ENCODE results near the gene PDPN. TPM values are rescaled to one million over a fixed set of nuclear protein-coding genes. Genes with fewer than 3 reads are reported as not detected.
A peak's percentile ranks its signal among the peaks of the same experiment; 100 is the strongest.

The PDPN gene
- total and polyA plus RNA-seq, 11 donors = 4.4 to 162 (median 21.1) TPM

GRCh38 chr1:13607002-13607401 is 23.4 kb downstream of the PDPN start:
- H3K4me1 ChIP-seq = no peaks in the 10 kb centered on the region
- H3K4me3 ChIP-seq = no peak overlapping the region
- H3K27me3 ChIP-seq = no peaks in the 10 kb centered on the region
- 88 to 93% (median 91%) methylated on average over 8 of the region's 8 CpGs for WGBS, 4 donors
- ATAC-seq (no peak), DNase-seq (no peak)
- peaks cover 0 to 9% (median 0%) of the 10 kb centered on the region in 9 donors for H3K36me3 ChIP-seq
- no peaks in the 10 kb centered on the region for H3K9me3 ChIP-seq
- TF ChIP-seq POLR2A (IDR thresholded peaks at IDR 0.05) (no peak), CTCF (IDR thresholded peaks at IDR 0.05) (no peak)
- H3K27ac ChIP-seq = no peak overlapping the region
- intact Hi-C loops (cut with DNase I) = loop anchor here in 1 of 10 donors (10.0 kb wide), 1 partner anchor 122 kb away; no protein-coding TSS in a partner anchor

GRCh38 chr1:13616234-13616633 is 32.6 kb downstream of the PDPN start:
- Histone ChIP-seq H3K27ac (peak overlapping the region in 1 of 12 donors; percentile 32), H3K9me3 (no peaks in the 10 kb centered on the region), H3K4me3 (no peak overlapping the region), H3K36me3 (peaks cover 0 to 30% (median 0%) of the 10 kb centered on the region in 9 donors), H3K4me1 (peaks cover 0 to 8% (median 0%) of the 10 kb centered on the region in 12 donors), H3K27me3 (no peaks in the 10 kb centered on the region)
- ATAC-seq = no peak
- TF ChIP-seq CTCF (IDR thresholded peaks at IDR 0.05) (no peak), POLR2A (IDR thresholded peaks at IDR 0.05) (no peak)
- 77 to 84% (median 78%) methylated on average over 5 of the region's 5 CpGs for whole genome bisulfite sequencing, 4 donors
- DNase-seq = no peak
- intact Hi-C loops (cut with DNase I) = no loop called here

GRCh38 chr1:13617108-13617507 is 33.5 kb downstream of the PDPN start:
- Histone ChIP-seq H3K4me3 (no peak overlapping the region), H3K27ac (peak overlapping the region in 1 of 12 donors; percentile 33), H3K4me1 (peaks cover 0 to 8% (median 0%) of the 10 kb centered on the region in 12 donors), H3K36me3 (peaks cover 0 to 28% (median 0%) of the 10 kb centered on the region in 9 donors), H3K27me3 (no peaks in the 10 kb centered on the region), H3K9me3 (no peaks in the 10 kb centered on the region)
- TF ChIP-seq CTCF (IDR thresholded peaks at IDR 0.05) (no peak), POLR2A (IDR thresholded peaks at IDR 0.05) (no peak)
- ATAC-seq = no peak
- 83 to 90% (median 85%) methylated on average over 4 of the region's 4 CpGs for WGBS, 4 donors
- intact Hi-C loops (cut with DNase I) = no loop called here
- no peak for DNase-seq

GRCh38 chr1:13617773-13618172 is 34.1 kb downstream of the PDPN start:
- DNase-seq (no peak), ATAC-seq (no peak)
- Histone ChIP-seq H3K9me3 (no peaks in the 10 kb centered on the region), H3K27ac (peak overlapping the region in 1 of 12 donors; percentile 33), H3K4me1 (peaks cover 0 to 8% (median 0%) of the 10 kb centered on the region in 12 donors), H3K4me3 (no peak overlapping the region), H3K27me3 (no peaks in the 10 kb centered on the region), H3K36me3 (peaks cover 0 to 28% (median 0%) of the 10 kb centered on the region in 9 donors)
- 79 to 95% (median 86%) methylated on average over 1 of the region's 1 CpG for WGBS, 4 donors
- no peak for TF ChIP-seq CTCF (IDR thresholded peaks at IDR 0.05)
- TF ChIP-seq POLR2A (IDR thresholded peaks at IDR 0.05) = no peak
- intact Hi-C loops (cut with DNase I) = no loop called here

Measured in heart left ventricle (tissue), 16 donors.